A549 treated with ZK216348 at 1 μM for 4 hours (cell line): ENCODE measurements around the gene TMTC1. TPM values are rescaled to one million over a fixed set of nuclear protein-coding genes. Genes with fewer than 3 reads are reported as not detected.

ENCODE experiments used
- total RNA-seq: library from RNA; stranded (reverse); fragments of 200-300 nt; extraction: Qiagen RNA extraction; gene quantifications from 5 replicates; pipeline ENCODE4 v1.2.3, GENCODE V29; 2022; ENCODE audit warnings: low read depth

The TMTC1 gene
- total RNA-seq: 0.04 to 0.23 TPM (median 0.06 TPM) in 4 of 5 replicates, not detected in the other

DNA sequence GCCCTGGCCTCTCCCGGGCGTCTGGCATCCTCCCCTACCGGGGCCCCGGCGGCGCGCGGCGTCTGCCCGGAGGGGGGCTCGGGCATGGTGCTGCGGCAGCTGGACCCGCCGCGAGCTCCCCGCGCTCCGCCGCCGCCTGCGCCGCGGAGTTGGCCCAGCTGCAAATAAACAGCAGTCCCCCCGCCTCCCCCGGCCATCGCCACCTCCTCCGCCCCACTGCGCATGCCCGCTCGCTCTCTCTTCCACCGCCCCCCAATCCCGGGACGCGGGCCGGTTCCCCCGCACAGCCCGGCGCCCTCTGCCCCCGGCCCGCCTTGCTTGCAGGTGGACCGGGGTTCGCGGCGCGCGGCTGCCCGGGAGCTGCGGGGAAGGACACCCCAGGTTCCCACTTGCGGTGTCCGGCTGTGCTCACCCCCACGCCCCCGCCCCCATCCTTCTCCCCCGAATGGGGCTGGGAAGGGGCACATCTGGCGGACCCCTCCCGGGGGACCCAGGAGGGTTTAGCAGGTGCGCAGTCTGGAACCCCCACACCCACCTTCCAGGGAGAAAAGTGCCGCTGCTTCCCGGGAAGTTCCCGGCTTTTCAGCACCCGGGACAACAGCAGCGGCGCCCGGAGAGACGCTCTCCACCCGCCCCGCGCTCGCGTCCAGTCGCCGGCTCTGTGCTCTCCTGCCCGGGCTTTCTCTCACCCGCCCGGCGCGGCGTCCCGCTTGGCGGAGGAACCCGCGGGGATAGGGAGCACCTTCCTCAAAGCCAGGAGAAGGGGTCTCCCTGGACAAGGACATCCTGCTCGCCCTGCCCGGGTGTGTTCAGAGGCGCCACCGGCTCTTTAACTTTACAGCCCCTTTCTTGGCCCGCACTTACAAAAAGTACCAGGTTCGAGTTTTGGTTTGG is at the start of gene TMTC1:
TSS of gene TMTC1 (minus strand) at position 170 of the 894 bp plus-strand sequence. CDS start 191 bp downstream, outside the sequence.

DNA sequence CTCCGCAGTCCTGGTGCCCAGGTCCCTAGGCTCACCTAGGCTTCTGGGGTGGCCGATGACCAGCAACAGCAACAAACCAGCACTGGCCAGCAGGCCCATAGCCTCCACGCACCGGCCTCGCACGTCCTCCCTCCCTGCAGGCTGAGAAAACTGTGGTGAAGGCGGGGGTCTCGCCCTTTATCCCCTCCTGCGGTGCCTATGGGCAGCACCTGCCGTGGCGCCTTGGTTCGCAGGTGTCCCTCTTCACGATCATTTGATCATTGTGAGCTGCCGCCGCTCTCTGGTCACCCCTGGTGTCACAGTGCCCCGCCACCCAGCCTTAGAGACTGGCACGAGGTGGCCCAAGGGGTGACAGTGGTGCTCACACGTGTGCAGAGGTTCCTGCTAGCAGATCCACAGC is 286.2 kb downstream of the TMTC1 start, which contains the start of gene OVCH1:
TSS of gene OVCH1 (minus strand) at position 99 of the 400 bp plus-strand sequence. CDS start at position 99, 0 bp downstream.

